GM21367 (cell line): ENCODE results near the gene ADCYAP1R1.

ENCODE experiments used
- ATAC-seq: cut with Tn5 transposase; IDR thresholded peaks from one replicate; pipeline ENCODE4 v1.9.1; 2021; ENCODE audit not compliant: unreplicated experiment

Gene ADCYAP1R1

GRCh38 chr7:31082447-31082846, 30.3 kb downstream of the ADCYAP1R1 start:
- no peak for ATAC-seq

GRCh38 chr7:31083210-31083786, 31.2 kb downstream of the ADCYAP1R1 start:
- ATAC-seq: no peak

GRCh38 chr7:31084226-31084625, 32.1 kb downstream of the ADCYAP1R1 start:
- ATAC-seq: no peak

- no peak for ATAC-seq
Measured at GRCh38 chr7:31087351-31087750, 35.2 kb downstream of the ADCYAP1R1 start.

GRCh38 chr7:31091924-31092434, 39.9 kb downstream of the ADCYAP1R1 start:
- ATAC-seq: no peak

- ATAC-seq: no peak
Measured at GRCh38 chr7:31092606-31093005, 40.5 kb downstream of the ADCYAP1R1 start.

- no peak for ATAC-seq
Measured at GRCh38 chr7:31093282-31093681, 41.2 kb downstream of the ADCYAP1R1 start.

- ATAC-seq: no peak
Measured at GRCh38 chr7:31094271-31094670, 42.2 kb downstream of the ADCYAP1R1 start.

GRCh38 chr7:31095286-31096197, 43.4 kb downstream of the ADCYAP1R1 start:
- ATAC-seq: no peak

GRCh38 chr7:31096198-31096876, 44.2 kb downstream of the ADCYAP1R1 start:
- no peak for ATAC-seq

- ATAC-seq: no peak
Measured at GRCh38 chr7:31096877-31097258, 44.8 kb downstream of the ADCYAP1R1 start.

GRCh38 chr7:31098642-31099360, 46.7 kb downstream of the ADCYAP1R1 start:
- no peak for ATAC-seq

- no peak for ATAC-seq
Measured at GRCh38 chr7:31099451-31100444, 47.6 kb downstream of the ADCYAP1R1 start.

- ATAC-seq: no peak
Measured at GRCh38 chr7:31100445-31100844, 48.3 kb downstream of the ADCYAP1R1 start.

- ATAC-seq: no peak
Measured at GRCh38 chr7:31100871-31101270, 48.8 kb downstream of the ADCYAP1R1 start.

GRCh38 chr7:31101544-31101943, 49.4 kb downstream of the ADCYAP1R1 start:
- ATAC-seq: no peak

- no peak for ATAC-seq
Measured at GRCh38 chr7:31102151-31102972, 50.3 kb downstream of the ADCYAP1R1 start.

GRCh38 chr7:31102973-31103850, 51.1 kb downstream of the ADCYAP1R1 start:
- no peak for ATAC-seq
